H54 (cell line): Measurements from ENCODE around the gene GCAT.
A peak's percentile ranks its signal among the peaks of the same experiment; 100 is the strongest.

Source experiments
- DNase-seq: peaks from one replicate; pipeline ENCODE4 v3.0.0; 2011; ENCODE audit warnings: low spot score, mixed read lengths; ENCODE audit not compliant: insufficient read length
- FAIRE-seq: peaks from 3 replicates; lab custom pipeline; 2011; peaks lifted over from hg19 to GRCh38; lab: Jason Lieb, UNC
- POLR2A ChIP-seq: IDR thresholded peaks from 2 replicates; pipeline ENCODE4 v1.6.1; 2011; ENCODE audit warnings: low read depth, mild to moderate bottlenecking, low read length

Gene GCAT

GRCh38 chr22:37807410-37808293, at the start of gene GCAT:
Gene GCAT, plus strand, starts transcription at chr22:37807934. Its CDS starts 34 bp downstream, at chr22:37807968.
- DNase-seq (peak; percentile 94), FAIRE-seq (no peak)
- TF ChIP-seq POLR2A = peak; percentile 67

GRCh38 chr22:37758694-37759093, 49.0 kb upstream of the GCAT start:
- TF ChIP-seq POLR2A = no peak
- DNase-seq (no peak), FAIRE-seq (no peak)

GRCh38 chr22:37759281-37759680, 48.5 kb upstream of the GCAT start:
- no peak for FAIRE-seq
- TF ChIP-seq POLR2A = no peak
- DNase-seq = no peak

GRCh38 chr22:37760152-37760551, 47.6 kb upstream of the GCAT start:
- DNase-seq (no peak), FAIRE-seq (no peak)
- TF ChIP-seq POLR2A = no peak

GRCh38 chr22:37762389-37762836, 45.3 kb upstream of the GCAT start:
- DNase-seq (no peak), FAIRE-seq (no peak)
- TF ChIP-seq POLR2A = no peak

GRCh38 chr22:37763012-37763411, 44.7 kb upstream of the GCAT start:
- DNase-seq (no peak), FAIRE-seq (no peak)
- TF ChIP-seq POLR2A = no peak

- FAIRE-seq = no peak
- no peak for DNase-seq
- TF ChIP-seq POLR2A = no peak
Measured at GRCh38 chr22:37763652-37764051, 44.1 kb upstream of the GCAT start.

GRCh38 chr22:37764622-37765021, 43.1 kb upstream of the GCAT start:
- FAIRE-seq (no peak), DNase-seq (no peak)
- no peak for TF ChIP-seq POLR2A

GRCh38 chr22:37765498-37765897, 42.2 kb upstream of the GCAT start:
- no peak for DNase-seq
- TF ChIP-seq POLR2A = no peak
- FAIRE-seq = no peak

GRCh38 chr22:37765953-37766576, 41.7 kb upstream of the GCAT start:
- DNase-seq (no peak), FAIRE-seq (no peak)
- TF ChIP-seq POLR2A = no peak

GRCh38 chr22:37768273-37768672, 39.5 kb upstream of the GCAT start:
- no peak for FAIRE-seq
- no peak for DNase-seq
- no peak for TF ChIP-seq POLR2A

- no peak for FAIRE-seq
- no peak for TF ChIP-seq POLR2A
- no peak for DNase-seq
Measured at GRCh38 chr22:37769056-37769455, 38.7 kb upstream of the GCAT start.

GRCh38 chr22:37771081-37771480, 36.7 kb upstream of the GCAT start:
- TF ChIP-seq POLR2A = no peak
- FAIRE-seq (no peak), DNase-seq (no peak)

- DNase-seq (no peak), FAIRE-seq (no peak)
- TF ChIP-seq POLR2A = no peak
Measured at GRCh38 chr22:37771702-37772427, 35.9 kb upstream of the GCAT start.
